Measurements from ENCODE around the gene HCST.
"Not testable (repeated sequence)": the region's sequence is repeated elsewhere in the genome, so short reads cannot be mapped to it uniquely, and the experiment has no call there.

Gene HCST

DNA sequence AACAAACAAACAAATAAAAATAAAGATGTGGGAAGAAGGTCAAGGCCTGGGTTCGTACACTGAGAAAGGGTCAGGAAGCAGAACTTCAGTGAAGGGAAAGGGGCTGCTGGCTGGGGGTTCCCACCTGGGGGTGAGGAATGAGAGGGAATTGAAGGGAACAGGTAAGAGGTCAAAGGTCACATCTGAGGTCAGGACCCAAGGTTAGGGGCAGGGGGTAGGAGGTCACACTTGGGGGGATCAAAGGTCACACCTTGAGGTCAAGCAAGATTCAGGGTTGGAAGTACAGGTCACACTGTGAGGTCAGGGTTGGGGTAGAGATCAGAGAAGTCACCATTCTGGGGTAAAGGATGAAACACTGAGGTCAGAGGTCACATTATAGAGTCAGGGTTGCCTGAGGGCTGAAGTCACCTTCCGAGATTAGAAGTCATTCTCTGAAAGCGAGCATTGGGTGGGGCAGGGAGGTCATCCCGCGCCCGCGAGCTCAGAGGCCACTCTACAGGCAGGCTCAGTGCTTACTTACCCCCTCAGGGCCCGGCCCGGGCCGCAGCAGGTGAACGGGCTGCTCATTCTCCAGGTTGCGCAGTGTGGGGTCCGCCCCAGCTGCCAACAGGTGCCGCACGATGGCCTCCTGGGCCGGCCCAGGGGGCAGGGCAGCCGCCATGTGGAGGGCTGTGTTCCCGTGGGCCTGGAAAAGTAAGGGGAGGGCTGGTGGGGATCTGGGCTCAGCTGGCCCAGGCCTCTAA, 12.8 kb upstream of the HCST start:
- no peak overlapping the region for H3K27ac ChIP-seq
- H3K4me3 ChIP-seq (ENCODE audit: low read depth, low read length) = no peak overlapping the region
- TF ChIP-seq CTCF (IDR thresholded peaks at IDR 0.05; ENCODE audit: low read depth, low read length) = no peak
- no peaks in the 10 kb centered on the region for H3K9me3 ChIP-seq (ENCODE audit: severe bottlenecking)
- no peak for DNase-seq
- H3K27me3 ChIP-seq (ENCODE audit: insufficient read depth, low read depth, severe bottlenecking) = no peaks in the 10 kb centered on the region
- H3K36me3 ChIP-seq = peaks cover 61% of the 10 kb centered on the region

DNA sequence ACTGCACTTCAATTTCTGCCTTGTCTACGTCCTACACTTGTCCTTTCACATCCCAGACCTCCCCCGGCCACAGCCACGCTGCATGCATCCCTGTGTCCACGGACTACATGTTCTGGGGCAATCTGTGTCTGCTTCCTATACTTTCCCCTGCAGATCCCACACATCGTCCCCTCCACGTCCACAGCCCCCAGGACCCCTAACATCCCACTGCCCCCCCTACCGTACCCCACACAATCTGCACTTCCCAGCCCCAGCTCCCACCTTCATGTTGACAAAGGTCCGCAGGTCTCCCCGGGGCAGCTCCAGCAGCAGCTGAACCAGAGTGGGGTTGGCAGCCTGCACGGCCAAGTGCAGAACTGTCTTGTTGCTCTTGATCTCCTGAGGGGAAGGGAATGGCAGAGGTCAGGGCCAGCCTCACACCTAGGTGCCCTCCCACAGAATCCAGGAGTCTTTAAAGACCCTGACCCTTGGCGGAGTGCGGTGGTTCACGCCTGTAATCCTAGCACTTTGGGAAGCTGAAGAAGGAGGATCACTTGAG, 12.1 kb upstream of the HCST start:
- Histone ChIP-seq H3K4me3 (ENCODE audit: low read depth, low read length) (no peak overlapping the region), H3K36me3 (peaks cover 67% of the 10 kb centered on the region)
- TF ChIP-seq CTCF (IDR thresholded peaks at IDR 0.05; ENCODE audit: low read depth, low read length) = no peak

DNA sequence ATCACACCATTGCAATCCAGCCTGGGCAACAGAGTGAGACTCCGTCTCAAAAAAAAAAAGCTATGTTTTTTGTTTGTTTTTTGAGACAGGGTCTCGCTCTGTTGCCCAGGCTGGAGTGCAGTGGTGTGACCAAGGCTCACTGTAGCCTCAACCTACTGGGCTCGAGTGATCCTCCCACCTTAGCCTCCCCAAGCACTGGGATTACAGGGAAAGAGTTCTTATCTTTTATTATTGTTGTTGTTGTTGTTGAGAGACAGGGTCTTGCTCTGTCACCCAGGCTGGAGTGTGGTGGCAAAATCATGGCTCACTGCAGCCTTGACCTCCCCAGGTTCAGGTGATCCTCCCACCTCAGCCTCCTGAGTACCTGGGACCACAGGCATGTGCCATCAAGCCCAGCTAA, 10.5 kb upstream of the HCST start:
- peaks cover 75% of the 10 kb centered on the region for H3K36me3 ChIP-seq
- H3K27me3 ChIP-seq (ENCODE audit: insufficient read depth, low read depth, severe bottlenecking); DNase-seq; H3K4me3 ChIP-seq (ENCODE audit: low read depth, low read length); H3K9me3 ChIP-seq (ENCODE audit: severe bottlenecking); H3K27ac ChIP-seq: not testable (repeated sequence)

More for the DNA sequence above, 12.1 kb upstream of the HCST start:
- Histone ChIP-seq H3K27me3 (ENCODE audit: insufficient read depth, low read depth, severe bottlenecking) (no peaks in the 10 kb centered on the region), H3K27ac (no peak overlapping the region), H3K9me3 (ENCODE audit: severe bottlenecking) (no peaks in the 10 kb centered on the region)
- no peak for DNase-seq

- no peak for DNase-seq
- Histone ChIP-seq H3K36me3 (peaks cover 69% of the 10 kb centered on the region), H3K27me3 (ENCODE audit: insufficient read depth, low read depth, severe bottlenecking) (no peaks in the 10 kb centered on the region), H3K27ac (no peak overlapping the region), H3K9me3 (ENCODE audit: severe bottlenecking) (no peaks in the 10 kb centered on the region), H3K4me3 (ENCODE audit: low read depth, low read length) (no peak overlapping the region)
- no peak for TF ChIP-seq CTCF (IDR thresholded peaks at IDR 0.05; ENCODE audit: low read depth, low read length)
Measured at GRCh38 chr19:35894342-35894741, 8.0 kb upstream of the HCST start.

GRCh38 chr19:35895911-35896642, 6.3 kb upstream of the HCST start:
- no peak overlapping the region for H3K4me3 ChIP-seq (ENCODE audit: low read depth, low read length)
- H3K27me3 ChIP-seq (ENCODE audit: insufficient read depth, low read depth, severe bottlenecking) = no peaks in the 10 kb centered on the region
- no peak for TF ChIP-seq CTCF (IDR thresholded peaks at IDR 0.05; ENCODE audit: low read depth, low read length)
- H3K27ac ChIP-seq = no peak overlapping the region
- DNase-seq = no peak
- H3K9me3 ChIP-seq (ENCODE audit: severe bottlenecking) = no peaks in the 10 kb centered on the region
- H3K36me3 ChIP-seq = peaks cover 55% of the 10 kb centered on the region

- Histone ChIP-seq H3K4me3 (ENCODE audit: low read depth, low read length) (no peak overlapping the region), H3K9me3 (ENCODE audit: severe bottlenecking) (no peaks in the 10 kb centered on the region), H3K27me3 (ENCODE audit: insufficient read depth, low read depth, severe bottlenecking) (no peaks in the 10 kb centered on the region), H3K27ac (no peak overlapping the region), H3K36me3 (peaks cover 53% of the 10 kb centered on the region)
- DNase-seq = no peak
- TF ChIP-seq CTCF (IDR thresholded peaks at IDR 0.05; ENCODE audit: low read depth, low read length) = no peak
Measured at GRCh38 chr19:35896643-35897040, 5.7 kb upstream of the HCST start.
